Measurements from ENCODE around the gene IGSF6. TPM values are rescaled to one million over a fixed set of nuclear protein-coding genes. Genes with fewer than 3 reads are reported as not detected.

Gene IGSF6
- total and polyA plus RNA-seq, 2 of the 13 experiments (the other 11 are each of a cell fraction or from before 2014, with no cell fraction given), result not detected

DNA sequence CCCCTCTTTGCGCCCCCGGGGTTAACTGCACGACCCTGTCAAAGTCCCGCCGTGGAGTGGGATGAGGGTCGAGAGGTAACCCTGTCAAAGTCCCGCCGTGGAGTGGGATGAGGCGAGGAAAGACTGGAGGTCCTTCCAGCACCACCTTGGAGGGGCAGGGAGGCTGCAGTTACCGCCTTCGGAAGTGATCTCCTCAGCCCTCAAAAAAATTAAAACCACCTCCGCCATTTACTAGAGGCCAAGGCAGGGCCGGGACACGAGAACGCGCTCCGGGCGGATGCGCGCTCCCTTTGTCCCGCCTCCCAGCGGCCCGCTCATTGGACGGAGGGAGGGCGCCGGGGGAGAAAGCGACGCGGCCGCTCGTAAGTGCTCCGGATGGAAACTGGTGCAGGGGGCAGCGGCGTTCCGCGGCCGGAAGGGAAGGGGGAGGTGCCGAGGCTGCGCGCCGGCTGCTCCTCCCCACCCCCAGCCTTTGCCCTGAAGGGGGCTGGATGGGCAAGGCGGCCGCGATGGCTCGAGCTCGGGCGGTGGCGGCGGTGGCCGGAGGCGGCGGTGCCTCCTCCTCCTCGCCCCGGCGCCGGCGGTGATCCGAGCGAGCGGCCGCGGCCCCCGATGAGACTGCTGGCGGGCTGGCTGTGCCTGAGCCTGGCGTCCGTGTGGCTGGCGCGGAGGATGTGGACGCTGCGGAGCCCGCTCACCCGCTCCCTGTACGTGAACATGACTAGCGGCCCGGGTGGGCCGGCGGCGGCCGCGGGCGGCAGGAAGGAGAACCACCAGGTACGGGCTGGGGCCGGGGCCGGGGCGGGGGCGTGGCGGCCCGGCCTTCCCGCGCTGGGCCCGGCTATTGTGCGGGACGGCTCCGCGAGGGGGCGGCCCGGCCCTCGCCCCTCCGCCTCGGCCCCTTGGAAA, 53.0 kb downstream of the IGSF6 start, which contains the start of gene METTL9 (continued):
- TF ChIP-seq TP53 (CRISPR knock-in tag; conservative IDR thresholded peaks at IDR 0.05) (no peak; the same call in 1 of the 2 replicates), ZNF253 (CRISPR knock-in tag; IDR thresholded peaks at IDR 0.05; ENCODE audit: borderline replicate concordance) (no peak; the same call in 1 of the 2 replicates), MED13 (CRISPR knock-in tag; IDR thresholded peaks at IDR 0.05) (peak; percentile 98), KDM5A (IDR thresholded peaks at IDR 0.05; ENCODE audit: borderline replicate concordance, low read length) (peak; percentile 93), ZNF703 (CRISPR knock-in tag; IDR thresholded peaks at IDR 0.05; ENCODE audit: borderline replicate concordance) (peak; percentile 5; the same call in 1 of the 2 replicates), ZNF737 (CRISPR knock-in tag; IDR thresholded peaks at IDR 0.05; ENCODE audit: borderline replicate concordance) (no peak), IRF2 (CRISPR knock-in tag; IDR thresholded peaks at IDR 0.05) (peak; percentile 100), KLF12 (CRISPR knock-in tag; IDR thresholded peaks at IDR 0.05; ENCODE audit: borderline replicate concordance) (no peak; the same call in 1 of the 2 replicates), EHMT2 (IDR thresholded peaks at IDR 0.05; ENCODE audit: borderline replicate concordance, low read depth, low read length) (no peak; the same call in 1 of the 2 replicates), TBX2 (CRISPR knock-in tag; IDR thresholded peaks at IDR 0.05; ENCODE audit: borderline replicate concordance) (peak; percentile 97), BCL6 (CRISPR knock-in tag; IDR thresholded peaks at IDR 0.05) (peak; percentile 88), HIVEP1 (CRISPR knock-in tag; IDR thresholded peaks at IDR 0.05) (peak; percentile 94), ZNF839 (CRISPR knock-in tag; IDR thresholded peaks at IDR 0.05; ENCODE audit: borderline replicate concordance) (no peak; the same call in 1 of the 2 replicates), ZNF781 (CRISPR knock-in tag; IDR thresholded peaks at IDR 0.05; ENCODE audit: borderline replicate concordance, not compliant biosample characterization) (no peak), ZNF550 (CRISPR knock-in tag; IDR thresholded peaks at IDR 0.05; ENCODE audit: borderline replicate concordance) (peak; percentile 96), SMARCE1 (IDR thresholded peaks at IDR 0.05; ENCODE audit: borderline replicate concordance) (no peak), HNRNPL (IDR thresholded peaks at IDR 0.05; ENCODE audit: low read depth, low read length) (peak; percentile 87), PAWR (CRISPR knock-in tag; IDR thresholded peaks at IDR 0.05; ENCODE audit: borderline replicate concordance) (no peak), IKZF1 (IDR thresholded peaks at IDR 0.05) (no peak), PPARG (CRISPR knock-in tag; conservative IDR thresholded peaks at IDR 0.05) (peak; percentile 92)
- TF ChIP-seq, protein P1, sequence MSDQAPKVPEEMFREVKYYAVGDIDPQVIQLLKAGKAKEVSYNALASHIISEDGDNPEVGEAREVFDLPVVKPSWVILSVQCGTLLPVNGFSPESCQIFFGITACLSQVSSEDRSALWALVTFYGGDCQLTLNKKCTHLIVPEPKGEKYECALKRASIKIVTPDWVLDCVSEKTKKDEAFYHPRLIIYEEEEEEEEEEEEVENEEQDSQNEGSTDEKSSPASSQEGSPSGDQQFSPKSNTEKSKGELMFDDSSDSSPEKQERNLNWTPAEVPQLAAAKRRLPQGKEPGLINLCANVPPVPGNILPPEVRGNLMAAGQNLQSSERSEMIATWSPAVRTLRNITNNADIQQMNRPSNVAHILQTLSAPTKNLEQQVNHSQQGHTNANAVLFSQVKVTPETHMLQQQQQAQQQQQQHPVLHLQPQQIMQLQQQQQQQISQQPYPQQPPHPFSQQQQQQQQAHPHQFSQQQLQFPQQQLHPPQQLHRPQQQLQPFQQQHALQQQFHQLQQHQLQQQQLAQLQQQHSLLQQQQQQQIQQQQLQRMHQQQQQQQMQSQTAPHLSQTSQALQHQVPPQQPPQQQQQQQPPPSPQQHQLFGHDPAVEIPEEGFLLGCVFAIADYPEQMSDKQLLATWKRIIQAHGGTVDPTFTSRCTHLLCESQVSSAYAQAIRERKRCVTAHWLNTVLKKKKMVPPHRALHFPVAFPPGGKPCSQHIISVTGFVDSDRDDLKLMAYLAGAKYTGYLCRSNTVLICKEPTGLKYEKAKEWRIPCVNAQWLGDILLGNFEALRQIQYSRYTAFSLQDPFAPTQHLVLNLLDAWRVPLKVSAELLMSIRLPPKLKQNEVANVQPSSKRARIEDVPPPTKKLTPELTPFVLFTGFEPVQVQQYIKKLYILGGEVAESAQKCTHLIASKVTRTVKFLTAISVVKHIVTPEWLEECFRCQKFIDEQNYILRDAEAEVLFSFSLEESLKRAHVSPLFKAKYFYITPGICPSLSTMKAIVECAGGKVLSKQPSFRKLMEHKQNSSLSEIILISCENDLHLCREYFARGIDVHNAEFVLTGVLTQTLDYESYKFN (CRISPR knock-in tag; conservative IDR thresholded peaks at IDR 0.05), result peak; percentile 86
- TF ChIP-seq, protein P2, sequence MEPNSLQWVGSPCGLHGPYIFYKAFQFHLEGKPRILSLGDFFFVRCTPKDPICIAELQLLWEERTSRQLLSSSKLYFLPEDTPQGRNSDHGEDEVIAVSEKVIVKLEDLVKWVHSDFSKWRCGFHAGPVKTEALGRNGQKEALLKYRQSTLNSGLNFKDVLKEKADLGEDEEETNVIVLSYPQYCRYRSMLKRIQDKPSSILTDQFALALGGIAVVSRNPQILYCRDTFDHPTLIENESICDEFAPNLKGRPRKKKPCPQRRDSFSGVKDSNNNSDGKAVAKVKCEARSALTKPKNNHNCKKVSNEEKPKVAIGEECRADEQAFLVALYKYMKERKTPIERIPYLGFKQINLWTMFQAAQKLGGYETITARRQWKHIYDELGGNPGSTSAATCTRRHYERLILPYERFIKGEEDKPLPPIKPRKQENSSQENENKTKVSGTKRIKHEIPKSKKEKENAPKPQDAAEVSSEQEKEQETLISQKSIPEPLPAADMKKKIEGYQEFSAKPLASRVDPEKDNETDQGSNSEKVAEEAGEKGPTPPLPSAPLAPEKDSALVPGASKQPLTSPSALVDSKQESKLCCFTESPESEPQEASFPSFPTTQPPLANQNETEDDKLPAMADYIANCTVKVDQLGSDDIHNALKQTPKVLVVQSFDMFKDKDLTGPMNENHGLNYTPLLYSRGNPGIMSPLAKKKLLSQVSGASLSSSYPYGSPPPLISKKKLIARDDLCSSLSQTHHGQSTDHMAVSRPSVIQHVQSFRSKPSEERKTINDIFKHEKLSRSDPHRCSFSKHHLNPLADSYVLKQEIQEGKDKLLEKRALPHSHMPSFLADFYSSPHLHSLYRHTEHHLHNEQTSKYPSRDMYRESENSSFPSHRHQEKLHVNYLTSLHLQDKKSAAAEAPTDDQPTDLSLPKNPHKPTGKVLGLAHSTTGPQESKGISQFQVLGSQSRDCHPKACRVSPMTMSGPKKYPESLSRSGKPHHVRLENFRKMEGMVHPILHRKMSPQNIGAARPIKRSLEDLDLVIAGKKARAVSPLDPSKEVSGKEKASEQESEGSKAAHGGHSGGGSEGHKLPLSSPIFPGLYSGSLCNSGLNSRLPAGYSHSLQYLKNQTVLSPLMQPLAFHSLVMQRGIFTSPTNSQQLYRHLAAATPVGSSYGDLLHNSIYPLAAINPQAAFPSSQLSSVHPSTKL (CRISPR knock-in tag; IDR thresholded peaks at IDR 0.05), result peak; percentile 92
